ENCODE results near the gene TOGARAM1.

The TOGARAM1 gene

DNA sequence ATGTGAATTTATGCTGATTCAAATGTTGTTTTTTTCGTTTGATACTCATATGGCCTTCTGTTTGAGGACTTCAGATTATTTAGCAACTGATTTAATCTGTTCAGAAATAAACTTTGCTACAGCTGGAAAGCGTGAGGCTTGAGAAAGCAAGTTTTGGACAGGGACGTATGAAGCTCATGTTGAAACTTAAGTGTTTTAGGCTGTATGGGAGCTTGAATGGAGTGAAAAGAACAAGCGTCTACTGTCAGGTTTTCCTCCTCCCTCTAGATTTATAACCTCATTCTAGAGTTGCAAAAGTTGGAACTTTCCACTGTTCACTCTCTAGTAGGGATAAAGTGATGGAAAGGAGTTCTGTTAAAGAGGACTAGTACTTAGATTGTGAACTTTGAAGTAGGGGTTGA, 123.0 kb downstream of the TOGARAM1 start:
- in situ Hi-C loops (cut with MboI; ENCODE audit: low sequenced_read_pairs, unreplicated experiment) = no loop called here
- no peak for DNase-seq (ENCODE audit: low spot score)
- TF ChIP-seq, protein P1, sequence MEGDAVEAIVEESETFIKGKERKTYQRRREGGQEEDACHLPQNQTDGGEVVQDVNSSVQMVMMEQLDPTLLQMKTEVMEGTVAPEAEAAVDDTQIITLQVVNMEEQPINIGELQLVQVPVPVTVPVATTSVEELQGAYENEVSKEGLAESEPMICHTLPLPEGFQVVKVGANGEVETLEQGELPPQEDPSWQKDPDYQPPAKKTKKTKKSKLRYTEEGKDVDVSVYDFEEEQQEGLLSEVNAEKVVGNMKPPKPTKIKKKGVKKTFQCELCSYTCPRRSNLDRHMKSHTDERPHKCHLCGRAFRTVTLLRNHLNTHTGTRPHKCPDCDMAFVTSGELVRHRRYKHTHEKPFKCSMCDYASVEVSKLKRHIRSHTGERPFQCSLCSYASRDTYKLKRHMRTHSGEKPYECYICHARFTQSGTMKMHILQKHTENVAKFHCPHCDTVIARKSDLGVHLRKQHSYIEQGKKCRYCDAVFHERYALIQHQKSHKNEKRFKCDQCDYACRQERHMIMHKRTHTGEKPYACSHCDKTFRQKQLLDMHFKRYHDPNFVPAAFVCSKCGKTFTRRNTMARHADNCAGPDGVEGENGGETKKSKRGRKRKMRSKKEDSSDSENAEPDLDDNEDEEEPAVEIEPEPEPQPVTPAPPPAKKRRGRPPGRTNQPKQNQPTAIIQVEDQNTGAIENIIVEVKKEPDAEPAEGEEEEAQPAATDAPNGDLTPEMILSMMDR (IDR thresholded peaks at IDR 0.05; ENCODE audit: borderline replicate concordance, control extremely low read depth, extremely low read depth, insufficient read depth, missing control alignments) = no peak

DNA sequence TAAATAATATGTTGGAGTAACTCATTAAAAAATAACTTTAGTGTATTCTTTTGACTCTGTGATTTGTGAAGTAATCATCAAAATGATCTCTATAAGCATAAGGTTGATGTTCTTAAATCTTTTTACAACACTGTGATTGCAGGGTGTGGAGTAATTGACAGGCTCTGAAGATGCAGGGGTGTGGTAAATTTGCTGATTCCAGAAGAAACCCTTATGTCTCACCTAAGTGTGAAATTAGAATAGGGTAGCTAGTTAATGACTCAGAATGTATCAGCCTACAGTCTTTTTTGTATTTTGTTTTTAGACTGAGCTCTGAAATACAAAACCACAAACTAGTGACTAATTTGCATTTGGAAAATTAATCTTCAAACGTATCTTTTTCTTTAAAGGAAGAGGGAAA, 127.8 kb downstream of the TOGARAM1 start:
- DNase-seq (ENCODE audit: low spot score) = peak; percentile 40
- TF ChIP-seq, protein P1 (IDR thresholded peaks at IDR 0.05; ENCODE audit: borderline replicate concordance, control extremely low read depth, extremely low read depth, insufficient read depth, missing control alignments) = no peak
- in situ Hi-C loops (cut with MboI; ENCODE audit: low sequenced_read_pairs, unreplicated experiment) = no loop called here

DNA sequence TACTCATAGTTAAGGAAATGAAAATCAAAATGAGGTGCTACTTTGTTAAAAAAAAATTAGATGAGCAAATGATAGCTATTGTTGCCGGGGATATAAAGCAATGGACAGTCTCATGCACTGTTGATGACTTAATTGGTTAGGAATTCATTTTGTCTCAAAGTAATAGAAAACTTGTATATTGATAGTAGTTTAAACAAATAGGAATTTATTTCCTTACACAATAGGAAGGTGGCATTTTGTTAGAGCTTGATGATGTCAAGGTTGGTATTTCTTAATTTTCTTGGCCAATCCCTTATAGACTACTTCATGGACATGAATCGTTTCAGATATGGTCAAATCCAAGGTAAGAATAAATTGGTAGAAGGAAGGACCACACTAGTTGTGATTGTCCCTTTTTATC, 129.7 kb downstream of the TOGARAM1 start:
- no peak for DNase-seq (ENCODE audit: low spot score)
- TF ChIP-seq, protein P1 (IDR thresholded peaks at IDR 0.05; ENCODE audit: borderline replicate concordance, control extremely low read depth, extremely low read depth, insufficient read depth, missing control alignments) = no peak
- in situ Hi-C loops (cut with MboI; ENCODE audit: low sequenced_read_pairs, unreplicated experiment) = no loop called here

DNA sequence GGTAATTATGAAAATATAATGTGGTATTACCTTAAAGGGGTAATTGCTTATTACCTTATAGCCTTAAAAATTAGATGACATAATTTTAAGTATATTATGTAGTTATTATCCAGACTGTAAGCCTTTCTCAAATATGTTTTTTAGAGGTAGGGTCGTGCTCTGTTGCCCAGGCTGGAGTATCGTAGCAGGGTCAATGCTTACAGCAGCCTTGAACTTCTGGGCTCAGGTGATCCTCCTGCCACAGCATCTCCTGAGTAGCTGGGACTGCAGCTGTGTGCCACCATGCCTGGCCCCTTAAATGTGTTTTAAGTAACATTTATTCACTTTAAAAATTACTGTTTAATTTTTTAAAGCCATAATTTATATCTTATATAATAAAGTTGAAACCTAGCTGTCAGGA, 132.3 kb downstream of the TOGARAM1 start:
- TF ChIP-seq, protein P1 (IDR thresholded peaks at IDR 0.05; ENCODE audit: borderline replicate concordance, control extremely low read depth, extremely low read depth, insufficient read depth, missing control alignments) = no peak
- in situ Hi-C loops (cut with MboI; ENCODE audit: low sequenced_read_pairs, unreplicated experiment) = no loop called here
- no peak for DNase-seq (ENCODE audit: low spot score)

DNA sequence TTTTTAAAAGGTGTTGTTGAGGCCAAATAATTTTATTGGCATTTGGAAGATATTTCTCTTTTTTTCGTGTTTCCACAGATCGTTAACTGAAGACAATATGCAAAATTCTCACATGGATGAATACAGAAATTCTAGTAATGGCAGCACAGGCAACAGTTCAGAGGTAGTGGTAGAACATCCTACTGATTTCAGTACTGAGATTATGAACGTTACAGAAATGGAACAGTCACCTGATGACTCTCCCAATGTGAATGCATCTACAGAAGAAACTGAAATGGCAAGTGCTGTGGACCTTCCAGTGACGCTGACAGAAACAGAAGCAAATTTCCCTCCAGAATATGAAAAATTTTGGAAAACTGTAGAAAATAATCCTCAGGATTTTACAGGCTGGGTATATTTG, 133.2 kb downstream of the TOGARAM1 start:
- in situ Hi-C loops (cut with MboI; ENCODE audit: low sequenced_read_pairs, unreplicated experiment) = no loop called here
- TF ChIP-seq, protein P1 (IDR thresholded peaks at IDR 0.05; ENCODE audit: borderline replicate concordance, control extremely low read depth, extremely low read depth, insufficient read depth, missing control alignments) = no peak
- no peak for DNase-seq (ENCODE audit: low spot score)

DNA sequence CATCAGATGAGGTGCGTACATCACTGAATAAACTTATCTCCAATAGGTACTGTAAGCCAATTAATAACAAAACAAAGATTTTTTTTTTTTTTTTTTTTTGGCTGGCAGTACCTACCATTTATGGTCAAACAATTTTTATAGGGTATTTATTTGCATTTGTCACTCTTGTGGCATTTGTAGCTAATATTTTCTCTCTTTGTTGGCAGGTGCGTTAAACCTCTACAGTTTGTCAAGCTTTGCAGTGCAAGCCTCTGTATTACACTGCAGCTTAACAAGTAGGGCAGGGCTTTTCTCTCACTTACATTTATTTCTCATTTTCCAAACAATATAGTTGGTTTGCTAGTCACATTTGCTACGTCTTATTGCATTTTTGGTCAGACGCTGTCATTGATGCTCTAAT, 134.2 kb downstream of the TOGARAM1 start:
- TF ChIP-seq, protein P1 (IDR thresholded peaks at IDR 0.05; ENCODE audit: borderline replicate concordance, control extremely low read depth, extremely low read depth, insufficient read depth, missing control alignments) = no peak
- no peak for DNase-seq (ENCODE audit: low spot score)
- in situ Hi-C loops (cut with MboI; ENCODE audit: low sequenced_read_pairs, unreplicated experiment) = no loop called here

DNA sequence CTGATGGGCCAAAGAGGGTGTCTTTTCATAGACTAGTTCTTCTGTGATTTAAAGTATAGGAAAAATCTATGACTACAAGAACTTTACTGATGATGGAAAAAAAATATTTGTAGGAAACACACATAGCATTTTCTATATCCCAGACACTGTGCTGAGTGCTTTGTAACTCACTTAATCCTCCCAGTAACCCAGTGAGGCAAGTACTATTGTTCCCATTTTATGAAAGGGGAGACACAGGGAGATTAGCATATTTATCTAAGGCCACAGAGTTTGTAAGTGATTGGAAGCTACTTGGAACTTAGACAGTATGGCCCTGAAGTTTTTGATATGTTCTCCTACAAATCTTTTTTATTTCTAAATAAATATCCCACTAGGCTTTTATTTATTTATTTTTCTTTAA, 141.8 kb downstream of the TOGARAM1 start:
- TF ChIP-seq, protein P1 (IDR thresholded peaks at IDR 0.05; ENCODE audit: borderline replicate concordance, control extremely low read depth, extremely low read depth, insufficient read depth, missing control alignments) = no peak
- in situ Hi-C loops (cut with MboI; ENCODE audit: low sequenced_read_pairs, unreplicated experiment) = no loop called here
- no peak for DNase-seq (ENCODE audit: low spot score)

Measured in GM13976 (cell line).